GM13977 (cell line): Measurements from ENCODE around the gene LYPD6B.

ENCODE experiments used
- DNase-seq: peaks from one replicate; pipeline ENCODE4 v3.0.0; 2012; ENCODE audit warnings: low spot score
- in situ Hi-C: fragments of 300-500 bp; cut with MboI; formaldehyde crosslinking; loops from one replicate; pipeline ENCODE4 v1.12.0; 2022; ENCODE audit warnings: low sequenced_read_pairs, low pct_unique_long_range_greater_than_20kb, mixed read lengths, inconsistent platforms; ENCODE audit not compliant: unreplicated experiment
- TF ChIP-seq, protein P1 (sequence below): IDR thresholded peaks from 2 replicates; pipeline ENCODE4 v1.5.1; 2012; ENCODE audit warnings: mild to moderate bottlenecking, control low read depth; ENCODE audit not compliant: insufficient read depth; ENCODE audit errors: extremely low read depth, missing control alignments

The LYPD6B gene

GRCh38 chr2:149187057-149187456 is 148.6 kb downstream of the LYPD6B start:
- in situ Hi-C loops = no loop called here
- TF ChIP-seq, protein P1, sequence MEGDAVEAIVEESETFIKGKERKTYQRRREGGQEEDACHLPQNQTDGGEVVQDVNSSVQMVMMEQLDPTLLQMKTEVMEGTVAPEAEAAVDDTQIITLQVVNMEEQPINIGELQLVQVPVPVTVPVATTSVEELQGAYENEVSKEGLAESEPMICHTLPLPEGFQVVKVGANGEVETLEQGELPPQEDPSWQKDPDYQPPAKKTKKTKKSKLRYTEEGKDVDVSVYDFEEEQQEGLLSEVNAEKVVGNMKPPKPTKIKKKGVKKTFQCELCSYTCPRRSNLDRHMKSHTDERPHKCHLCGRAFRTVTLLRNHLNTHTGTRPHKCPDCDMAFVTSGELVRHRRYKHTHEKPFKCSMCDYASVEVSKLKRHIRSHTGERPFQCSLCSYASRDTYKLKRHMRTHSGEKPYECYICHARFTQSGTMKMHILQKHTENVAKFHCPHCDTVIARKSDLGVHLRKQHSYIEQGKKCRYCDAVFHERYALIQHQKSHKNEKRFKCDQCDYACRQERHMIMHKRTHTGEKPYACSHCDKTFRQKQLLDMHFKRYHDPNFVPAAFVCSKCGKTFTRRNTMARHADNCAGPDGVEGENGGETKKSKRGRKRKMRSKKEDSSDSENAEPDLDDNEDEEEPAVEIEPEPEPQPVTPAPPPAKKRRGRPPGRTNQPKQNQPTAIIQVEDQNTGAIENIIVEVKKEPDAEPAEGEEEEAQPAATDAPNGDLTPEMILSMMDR = no peak
- no peak for DNase-seq

GRCh38 chr2:149188291-149188690 is 149.8 kb downstream of the LYPD6B start:
- TF ChIP-seq, protein P1 = no peak
- in situ Hi-C loops = no loop called here
- no peak for DNase-seq

DNA sequence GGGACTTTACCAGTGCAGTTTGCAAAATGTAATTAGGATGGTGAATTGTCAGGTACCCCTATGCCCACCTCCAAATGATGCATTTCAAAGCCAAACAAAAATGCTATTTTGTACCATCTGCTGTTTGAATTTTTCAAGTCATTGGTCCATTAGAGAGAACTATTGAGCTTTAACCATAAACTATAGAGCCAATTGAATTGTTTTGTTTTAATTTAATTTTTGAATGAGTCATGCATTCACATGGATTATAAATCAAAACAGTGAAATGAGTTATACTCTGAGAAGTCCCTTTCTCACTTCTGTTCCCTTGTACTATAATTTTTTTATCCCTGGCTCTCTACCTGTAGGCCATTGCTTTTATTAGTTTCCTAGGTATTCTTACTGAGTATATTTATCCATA is 151.3 kb downstream of the LYPD6B start:
- TF ChIP-seq, protein P1 = no peak
- in situ Hi-C loops = no loop called here
- DNase-seq = no peak

DNA sequence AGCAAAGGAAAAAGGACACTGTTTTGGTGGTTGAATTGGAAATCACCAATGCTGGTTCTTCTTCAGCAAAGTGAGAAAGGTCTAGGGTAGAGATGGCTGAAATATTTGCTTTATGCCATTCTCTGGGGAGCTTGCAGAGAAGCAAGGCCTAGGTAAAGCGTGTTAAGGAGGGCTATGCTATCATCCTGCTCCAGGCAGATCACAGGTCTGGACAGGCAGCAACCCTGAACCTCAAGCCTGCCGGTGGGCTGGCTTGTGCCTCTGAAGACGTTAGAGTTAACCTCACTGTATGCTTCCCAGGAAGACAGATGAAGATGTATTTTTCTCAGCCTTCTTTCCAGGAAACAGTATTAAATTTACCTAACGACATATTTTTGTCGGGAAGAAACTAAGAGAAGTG is 153.4 kb downstream of the LYPD6B start:
- DNase-seq = no peak
- TF ChIP-seq, protein P1 = no peak
- in situ Hi-C loops = no loop called here

GRCh38 chr2:149192427-149192826 is 153.9 kb downstream of the LYPD6B start:
- DNase-seq = no peak
- TF ChIP-seq, protein P1 = no peak
- in situ Hi-C loops = no loop called here

GRCh38 chr2:149200109-149200520 is 161.6 kb downstream of the LYPD6B start:
- in situ Hi-C loops = no loop called here
- no peak for DNase-seq
- TF ChIP-seq, protein P1 = no peak

- TF ChIP-seq, protein P1 = no peak
- no peak for DNase-seq
- in situ Hi-C loops = no loop called here
These were observed 166.2 kb downstream of the LYPD6B start for GRCh38 chr2:149204686-149205085.
